ENCODE data around the gene IZUMO4. TPM values are rescaled to one million over a fixed set of nuclear protein-coding genes. Genes with fewer than 3 reads are reported as not detected.

Gene IZUMO4
- total RNA-seq, 1 experiment from 2014 or later = 2.5 TPM

DNA sequence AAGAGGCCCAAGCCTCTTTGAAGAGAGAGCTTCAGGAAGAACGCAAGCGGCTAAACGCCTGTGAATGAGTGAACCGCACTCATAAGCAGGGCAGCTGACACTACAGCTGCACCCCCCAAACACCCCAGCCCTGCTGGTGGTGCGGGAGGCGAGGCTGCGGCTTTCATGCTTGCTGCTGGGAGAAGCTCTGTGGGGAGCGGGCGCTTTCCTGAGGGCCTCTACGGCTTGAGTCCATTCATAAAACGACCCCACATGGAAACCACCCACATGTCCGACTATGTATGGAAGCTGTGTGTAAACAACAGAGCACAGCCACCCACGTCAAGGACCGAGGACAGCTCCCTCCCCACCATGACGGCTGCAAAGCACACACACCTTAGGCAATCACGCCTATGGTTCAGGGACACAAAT lies 49.1 kb downstream of the IZUMO4 start:
- Histone ChIP-seq H3K36me3 (ENCODE audit: insufficient read depth, low read length, poor library complexity, severe bottlenecking) (peaks cover 4% of the 10 kb centered on the region), H3K27me3 (replicated peaks; ENCODE audit: insufficient read depth, low read depth, low read length, poor library complexity) (no peaks in the 10 kb centered on the region), H3K4me1 (ENCODE audit: insufficient read depth, low read length, poor library complexity, severe bottlenecking) (peaks cover 17% of the 10 kb centered on the region), H3K4me3 (ENCODE audit: low read depth, low read length, poor library complexity, severe bottlenecking) (no peak overlapping the region), H3K27ac (ENCODE audit: low read depth, low read length, poor library complexity, severe bottlenecking) (no peak overlapping the region), H3K9me3 (ENCODE audit: low read depth, low read length, poor library complexity, severe bottlenecking) (no peaks in the 10 kb centered on the region)
- POLR2A ChIA-PET (ENCODE audit: low non-redundant PET) = no interaction called here
- BruUV-seq (replicated peaks) = no TSS peak
- no peak for TF ChIP-seq EZH2 (IDR thresholded peaks at IDR 0.05; ENCODE audit: borderline replicate concordance, low read depth, low read length, poor library complexity, severe bottlenecking)
- TF ChIP-seq, protein P1, sequence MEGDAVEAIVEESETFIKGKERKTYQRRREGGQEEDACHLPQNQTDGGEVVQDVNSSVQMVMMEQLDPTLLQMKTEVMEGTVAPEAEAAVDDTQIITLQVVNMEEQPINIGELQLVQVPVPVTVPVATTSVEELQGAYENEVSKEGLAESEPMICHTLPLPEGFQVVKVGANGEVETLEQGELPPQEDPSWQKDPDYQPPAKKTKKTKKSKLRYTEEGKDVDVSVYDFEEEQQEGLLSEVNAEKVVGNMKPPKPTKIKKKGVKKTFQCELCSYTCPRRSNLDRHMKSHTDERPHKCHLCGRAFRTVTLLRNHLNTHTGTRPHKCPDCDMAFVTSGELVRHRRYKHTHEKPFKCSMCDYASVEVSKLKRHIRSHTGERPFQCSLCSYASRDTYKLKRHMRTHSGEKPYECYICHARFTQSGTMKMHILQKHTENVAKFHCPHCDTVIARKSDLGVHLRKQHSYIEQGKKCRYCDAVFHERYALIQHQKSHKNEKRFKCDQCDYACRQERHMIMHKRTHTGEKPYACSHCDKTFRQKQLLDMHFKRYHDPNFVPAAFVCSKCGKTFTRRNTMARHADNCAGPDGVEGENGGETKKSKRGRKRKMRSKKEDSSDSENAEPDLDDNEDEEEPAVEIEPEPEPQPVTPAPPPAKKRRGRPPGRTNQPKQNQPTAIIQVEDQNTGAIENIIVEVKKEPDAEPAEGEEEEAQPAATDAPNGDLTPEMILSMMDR (conservative IDR thresholded peaks at IDR 0.05; ENCODE audit: low read depth, low read length) = no peak
- CTCF ChIA-PET = interaction anchor here (0.5 to 0.6 kb wide), 2 partner anchors 10 to 54 kb away, joined by 3 read pairs; no protein-coding TSS in a partner anchor
- DNase-seq (ENCODE audit: low spot score) = no peak
- intact Hi-C loops (cut with micrococcal nuclease; ENCODE audit: unreplicated experiment) = no loop called here

DNA sequence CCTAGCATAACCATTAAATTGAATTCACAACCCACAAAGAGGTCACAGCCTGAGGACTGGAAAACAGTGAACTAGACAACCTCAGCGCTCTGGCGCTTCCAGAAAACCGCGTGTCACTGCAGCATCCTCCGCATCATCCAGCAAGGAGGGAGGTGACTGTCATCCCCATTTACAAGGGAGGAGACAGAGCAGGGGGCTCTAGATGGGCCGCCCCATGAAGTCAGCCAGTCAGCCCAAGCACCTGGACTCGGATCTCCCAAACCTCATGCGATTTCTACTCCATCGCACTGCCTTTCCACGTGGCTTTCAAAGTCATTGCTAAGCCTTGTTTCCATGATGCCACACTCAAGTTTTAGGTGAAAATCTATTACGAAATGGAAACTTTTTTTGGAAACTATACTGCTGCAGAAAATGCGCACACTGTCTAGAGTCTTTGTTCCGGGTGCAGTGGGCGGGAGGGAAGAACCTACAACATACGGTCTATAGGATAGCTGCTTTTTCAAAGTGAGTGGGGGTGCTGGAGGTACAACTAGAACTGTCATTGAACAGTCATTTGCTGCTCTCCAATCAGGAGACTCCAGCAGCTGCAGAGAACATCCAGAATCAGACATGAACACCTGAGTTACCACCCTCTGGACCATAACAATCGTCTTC lies 51.9 kb downstream of the IZUMO4 start:
- Histone ChIP-seq H3K36me3 (ENCODE audit: insufficient read depth, low read length, poor library complexity, severe bottlenecking) (peaks cover 4% of the 10 kb centered on the region), H3K4me1 (ENCODE audit: insufficient read depth, low read length, poor library complexity, severe bottlenecking) (peaks cover 17% of the 10 kb centered on the region), H3K27me3 (replicated peaks; ENCODE audit: insufficient read depth, low read depth, low read length, poor library complexity) (no peaks in the 10 kb centered on the region), H3K4me3 (ENCODE audit: low read depth, low read length, poor library complexity, severe bottlenecking) (no peak overlapping the region), H3K27ac (ENCODE audit: low read depth, low read length, poor library complexity, severe bottlenecking) (no peak overlapping the region), H3K9me3 (ENCODE audit: low read depth, low read length, poor library complexity, severe bottlenecking) (no peaks in the 10 kb centered on the region)
- DNase-seq (ENCODE audit: low spot score) = no peak
- POLR2A ChIA-PET (ENCODE audit: low non-redundant PET) = interaction anchor here (0.7 kb wide), 1 partner anchor 217 kb away, joined by 6 read pairs; no protein-coding TSS in a partner anchor
- intact Hi-C loops (cut with micrococcal nuclease; ENCODE audit: unreplicated experiment) = no loop called here
- BruUV-seq (replicated peaks) = no TSS peak
- TF ChIP-seq, protein P1 (conservative IDR thresholded peaks at IDR 0.05; ENCODE audit: low read depth, low read length) = no peak
- no peak for TF ChIP-seq EZH2 (IDR thresholded peaks at IDR 0.05; ENCODE audit: borderline replicate concordance, low read depth, low read length, poor library complexity, severe bottlenecking)
- CTCF ChIA-PET = no interaction called here

Other genes with a start within 250 kb of the IZUMO4 start
- 50.6 and 53.0 TPM in 2 replicates for gene REXO1, start 248.4 kb upstream of the IZUMO4 start, total RNA-seq (2021)
- gene KLF16, start 233.3 kb upstream of the IZUMO4 start, total RNA-seq (2021) = 46.8 and 49.1 TPM in 2 replicates
- 56.9 and 60.0 TPM in 2 replicates for gene ABHD17A, start 211.4 kb upstream of the IZUMO4 start, total RNA-seq (2021)
- 14.1 and 18.0 TPM in 2 replicates for gene ADAT3, start 191.5 kb upstream of the IZUMO4 start, total RNA-seq (2021)
- gene SCAMP4, start 191.5 kb upstream of the IZUMO4 start, total RNA-seq (2021) = 88.4 and 98.8 TPM in 2 replicates
- gene CSNK1G2, start 155.7 kb upstream of the IZUMO4 start, total RNA-seq (2021) = 108 and 118 TPM in 2 replicates
- 91.7 and 110 TPM in 2 replicates for gene BTBD2, start 81.2 kb upstream of the IZUMO4 start, total RNA-seq (2021)
- gene MKNK2, start 45.7 kb upstream of the IZUMO4 start, total RNA-seq (2021) = 106 and 107 TPM in 2 replicates
- 40.7 and 47.1 TPM in 2 replicates for gene MOB3A, start 589 bp upstream of the IZUMO4 start, total RNA-seq (2021)
- gene AP3D1, start 54.7 kb downstream of the IZUMO4 start, total RNA-seq (2021) = 148 and 154 TPM in 2 replicates
- gene DOT1L, start 67.0 kb downstream of the IZUMO4 start, total RNA-seq (2021) = 71.2 and 78.8 TPM in 2 replicates
- 73.7 and 75.9 TPM in 2 replicates for gene PLEKHJ1, start 139.4 kb downstream of the IZUMO4 start, total RNA-seq (2021)
- gene SF3A2, start 139.9 kb downstream of the IZUMO4 start, total RNA-seq (2021) = 186 and 187 TPM in 2 replicates
- 15.1 and 16.3 TPM in 2 replicates for gene AMH, start 152.4 kb downstream of the IZUMO4 start, total RNA-seq (2021)
- gene JSRP1, start 159.5 kb downstream of the IZUMO4 start, total RNA-seq (2021) = 0.73 TPM in 1 of 2 replicates, not detected in the other
- gene PEAK3, start 185.3 kb downstream of the IZUMO4 start, total RNA-seq (2021) = not detected in 2 replicates
- gene LINGO3, start 211.2 kb downstream of the IZUMO4 start, total RNA-seq (2021) = not detected in 2 replicates
- gene LSM7, start 231.7 kb downstream of the IZUMO4 start, total RNA-seq (2021) = 137 and 152 TPM in 2 replicates
- gene SPPL2B, start 231.8 kb downstream of the IZUMO4 start, total RNA-seq (2021) = 86.8 and 94.2 TPM in 2 replicates